ENCODE results near the gene LTBP3. TPM values are rescaled to one million over a fixed set of nuclear protein-coding genes. Genes with fewer than 3 reads are reported as not detected.

The LTBP3 gene
- total and polyA plus RNA-seq, 9 of the 15 experiments (the other 6 are each of a cell fraction or from before 2014, with no cell fraction given), result 0.06 to 20.5 (median 4.8) TPM

- 0% methylated on average over 3 of the region's 3 CpGs for WGBS (ENCODE audit: insufficient coverage, low coverage, missing lambda C conversion rate)
- H3K4me2 ChIP-seq (ENCODE audit: insufficient read depth, low read length), result peak overlapping the region; percentile 94
- peak overlapping the region; percentile 84 for H3K4me3 ChIP-seq
- ATAC-seq (no peak), FAIRE-seq (no peak), DNase-seq (ENCODE audit: extremely low read depth in 1 of 4, low spot score in 3 of 4) (no peak)
- POLR2A ChIA-PET, result interaction anchor here (0.6 to 27.6 kb wide), 101 partner anchors 9 to 1196 kb away, joined by 3 to 2118 read pairs (median 6); partner anchors contain the start of genes CAPN1, CCDC85B, CDC42EP2 and DPF2
- H3K36me3 ChIP-seq (ENCODE audit: control insufficient read depth, insufficient read depth, low read length), result peaks cover 58% of the 10 kb centered on the region
- intact Hi-C loops (cut with micrococcal nuclease) (no loop called here), in situ Hi-C loops (cut with MboI) (no loop called here)
- no peak overlapping the region for H2AFZ ChIP-seq (ENCODE audit: low read depth, low read length)
- peaks cover 95% of the 10 kb centered on the region for H3K79me2 ChIP-seq (ENCODE audit: control insufficient read depth, insufficient read depth, low read length)
- H3K9me3 ChIP-seq (replicated peaks; ENCODE audit: control insufficient read depth, insufficient read depth, low read depth, low read length), result no peaks in the 10 kb centered on the region
- peaks cover 57% of the 10 kb centered on the region for H4K20me1 ChIP-seq (replicated peaks; ENCODE audit: control insufficient read depth, insufficient read depth, low read length)
- H3K9me1 ChIP-seq (ENCODE audit: control insufficient read depth, insufficient read depth, low read length), result no peaks in the 10 kb centered on the region
- peak overlapping the region; percentile 99 for H3K27ac ChIP-seq (ENCODE audit: extremely low read depth, low read depth, low read length)
- CTCF ChIA-PET (ENCODE audit: low intra/inter-chr PET ratio), result no interaction called here
- no peaks in the 10 kb centered on the region for H3K27me3 ChIP-seq (ENCODE audit: control insufficient read depth in 2 of 2, insufficient read depth in 2 of 2, low read length in 2 of 2)
- peaks cover 14 to 15% of the 10 kb centered on the region in 2 experiments; a peak in 3 of 5 replicates for H3K4me1 ChIP-seq (replicated peaks in 1 of 2; ENCODE audit: control insufficient read depth in 2 of 2, insufficient read depth in 2 of 2, low read length in 2 of 2)
- H3K9ac ChIP-seq (ENCODE audit: insufficient read depth in 1 of 2, low read depth in 2 of 2, low read length in 2 of 2), result peak overlapping the region; percentile 100
- no TSS peak for BruUV-seq (replicated peaks)
- TF ChIP-seq SMARCB1 (IDR thresholded peaks at IDR 0.05; ENCODE audit: insufficient read length, low read depth), result no peak
- TF ChIP-seq E2F3 (CRISPR knock-in tag; IDR thresholded peaks at IDR 0.05), result no peak
- TF ChIP-seq DDX20 (tag; IDR thresholded peaks at IDR 0.05; ENCODE audit: low read depth), result peak; percentile 31; the same call in 1 of the 2 replicates
- no peak for TF ChIP-seq HNRNPUL1 (IDR thresholded peaks at IDR 0.05; ENCODE audit: low read length)
- no peak for TF ChIP-seq ZNF133 (CRISPR knock-in tag; IDR thresholded peaks at IDR 0.05)
- TF ChIP-seq SRSF1 (IDR thresholded peaks at IDR 0.05; ENCODE audit: low read depth, low read length), result no peak
- TF ChIP-seq KDM1A (IDR thresholded peaks at IDR 0.05), result peak in 1 of 2 experiments; percentile 40; a peak in 1 of 4 replicates
- TF ChIP-seq, protein P1, sequence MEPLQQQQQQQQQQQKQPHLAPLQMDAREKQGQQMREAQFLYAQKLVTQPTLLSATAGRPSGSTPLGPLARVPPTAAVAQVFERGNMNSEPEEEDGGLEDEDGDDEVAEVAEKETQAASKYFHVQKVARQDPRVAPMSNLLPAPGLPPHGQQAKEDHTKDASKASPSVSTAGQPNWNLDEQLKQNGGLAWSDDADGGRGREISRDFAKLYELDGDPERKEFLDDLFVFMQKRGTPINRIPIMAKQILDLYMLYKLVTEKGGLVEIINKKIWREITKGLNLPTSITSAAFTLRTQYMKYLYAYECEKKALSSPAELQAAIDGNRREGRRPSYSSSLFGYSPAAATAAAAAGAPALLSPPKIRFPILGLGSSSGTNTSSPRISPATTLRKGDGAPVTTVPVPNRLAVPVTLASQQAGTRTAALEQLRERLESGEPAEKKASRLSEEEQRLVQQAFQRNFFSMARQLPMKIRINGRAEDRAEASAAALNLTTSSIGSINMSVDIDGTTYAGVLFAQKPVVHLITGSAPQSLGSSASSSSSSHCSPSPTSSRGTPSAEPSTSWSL (CRISPR knock-in tag; IDR thresholded peaks at IDR 0.05; ENCODE audit: borderline replicate concordance), result no peak
- no peak for TF ChIP-seq ZEB2 (IDR thresholded peaks at IDR 0.05)
- TF ChIP-seq SUPT5H (IDR thresholded peaks at IDR 0.05), result peak; percentile 91
- TF ChIP-seq, protein P2, sequence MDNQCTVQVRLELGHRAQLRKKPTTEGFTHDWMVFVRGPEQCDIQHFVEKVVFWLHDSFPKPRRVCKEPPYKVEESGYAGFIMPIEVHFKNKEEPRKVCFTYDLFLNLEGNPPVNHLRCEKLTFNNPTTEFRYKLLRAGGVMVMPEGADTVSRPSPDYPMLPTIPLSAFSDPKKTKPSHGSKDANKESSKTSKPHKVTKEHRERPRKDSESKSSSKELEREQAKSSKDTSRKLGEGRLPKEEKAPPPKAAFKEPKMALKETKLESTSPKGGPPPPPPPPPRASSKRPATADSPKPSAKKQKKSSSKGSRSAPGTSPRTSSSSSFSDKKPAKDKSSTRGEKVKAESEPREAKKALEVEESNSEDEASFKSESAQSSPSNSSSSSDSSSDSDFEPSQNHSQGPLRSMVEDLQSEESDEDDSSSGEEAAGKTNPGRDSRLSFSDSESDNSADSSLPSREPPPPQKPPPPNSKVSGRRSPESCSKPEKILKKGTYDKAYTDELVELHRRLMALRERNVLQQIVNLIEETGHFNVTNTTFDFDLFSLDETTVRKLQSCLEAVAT (IDR thresholded peaks at IDR 0.05), result peak; percentile 99; a peak in 3 of 4 replicates
- no peak for TF ChIP-seq CBX8 (IDR thresholded peaks at IDR 0.05; ENCODE audit: borderline replicate concordance, extremely low read depth, low read depth, low read length, poor library complexity, severe bottlenecking)
- no peak for TF ChIP-seq U2AF1 (optimal IDR thresholded peaks at IDR 0.05; ENCODE audit: low read depth, low read length)
- no peak for TF ChIP-seq L3MBTL2 (IDR thresholded peaks at IDR 0.05)
Measured at GRCh38 chr11:65499713-65500386, 58.3 kb downstream of the LTBP3 start.
